Hypothalamus (tissue), 51 donors: ENCODE results near the gene LRP1.
A peak's percentile ranks its signal among the peaks of the same experiment; 100 is the strongest.

Experiments
- DNase-seq, 51 donors: peaks; one replicate each; lab custom pipeline; 2025; lab: John Stamatoyannopoulos, UW

The LRP1 gene

DNA sequence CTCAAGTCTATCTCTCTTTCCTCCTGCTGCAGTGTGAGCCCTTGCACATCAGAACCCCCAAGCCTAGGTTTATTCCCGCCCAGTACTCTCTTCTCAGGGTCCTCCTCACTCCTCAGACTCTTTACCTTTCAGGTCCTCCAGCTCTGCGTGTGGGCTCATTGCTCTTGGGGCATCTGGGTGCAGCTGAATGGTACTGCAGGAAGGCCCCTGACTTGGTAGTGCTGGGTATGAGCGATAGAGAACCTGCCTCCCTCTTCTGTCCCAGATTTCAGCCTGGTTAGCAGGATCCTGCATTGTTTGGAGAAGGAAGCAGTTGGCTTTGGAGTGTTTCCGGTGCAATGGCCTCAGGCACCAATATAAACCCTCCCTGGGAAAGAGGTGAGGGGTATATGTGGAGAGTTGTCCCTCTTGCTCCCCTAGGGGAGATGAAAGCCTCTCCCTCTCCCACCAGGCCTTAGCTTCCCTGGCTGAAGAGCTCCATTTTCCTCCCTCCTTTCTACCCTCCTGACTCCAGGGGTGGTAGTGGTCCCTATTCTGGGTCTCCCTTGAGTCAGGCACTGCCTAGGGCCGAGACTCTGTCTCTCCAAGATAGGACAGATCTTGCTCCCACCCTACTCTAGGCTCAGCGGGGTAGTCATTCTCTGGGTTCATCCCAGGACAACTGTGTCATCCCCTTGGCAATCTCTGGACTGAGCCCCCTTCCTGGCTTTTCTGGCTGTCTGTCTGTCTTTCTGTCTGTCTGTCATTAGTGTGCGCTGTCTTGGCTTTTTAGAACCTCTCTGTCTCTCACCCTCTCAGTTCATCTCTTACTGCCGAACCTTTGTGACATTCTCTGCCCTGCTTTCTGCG is 3.8 kb downstream of the LRP1 start:
- DNase-seq = no peak

DNA sequence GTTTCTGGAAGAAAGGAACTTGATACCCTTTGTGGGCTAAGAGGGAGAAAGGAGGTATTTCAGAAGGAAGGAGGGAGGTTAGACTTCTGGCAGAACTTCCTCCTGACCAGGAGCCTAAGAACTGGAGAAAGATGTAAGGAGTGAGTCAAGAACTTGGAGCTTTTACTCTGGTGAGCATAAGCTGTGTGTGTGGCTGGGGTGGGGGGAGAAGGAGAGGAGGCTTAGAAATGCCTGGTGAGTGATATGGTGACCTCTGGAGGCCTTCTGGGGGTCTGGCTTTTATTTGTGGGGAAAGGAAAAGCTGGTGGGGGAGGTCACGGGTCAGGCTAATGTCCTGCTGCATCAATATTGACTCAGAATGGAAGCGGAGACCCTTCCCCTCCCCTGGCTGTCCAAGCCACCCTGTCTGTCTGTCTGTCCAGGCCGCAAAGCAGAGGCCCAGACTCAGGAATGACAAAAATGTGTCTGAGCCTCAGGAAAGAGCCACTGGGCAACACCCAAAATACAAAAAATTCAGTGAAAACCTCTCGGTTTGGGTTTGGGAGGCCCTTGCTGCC is 4.8 kb downstream of the LRP1 start:
- DNase-seq = no peak

DNA sequence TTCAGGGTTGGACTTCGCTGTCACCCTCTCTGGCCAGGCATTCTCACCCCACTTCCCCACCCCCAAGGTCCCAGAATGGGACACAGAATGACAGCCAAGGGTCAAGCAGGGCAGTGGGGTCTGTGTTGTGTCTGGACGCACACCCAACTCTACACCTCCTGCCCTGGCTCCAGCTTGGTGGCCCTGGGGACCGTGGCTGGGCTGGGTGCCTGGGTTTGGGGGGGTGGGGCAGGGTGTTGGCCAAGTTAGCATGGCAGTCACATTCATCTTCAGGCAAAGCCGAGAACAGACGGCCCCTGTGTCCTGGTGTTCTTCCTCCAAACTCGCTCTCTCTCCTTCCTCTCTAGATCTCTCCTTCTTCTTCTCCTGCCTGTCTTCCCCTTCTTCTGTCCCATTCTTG is 5.6 kb downstream of the LRP1 start:
- peak in 34 of 51 donors; percentile 20 to 69 (median 43) for DNase-seq

DNA sequence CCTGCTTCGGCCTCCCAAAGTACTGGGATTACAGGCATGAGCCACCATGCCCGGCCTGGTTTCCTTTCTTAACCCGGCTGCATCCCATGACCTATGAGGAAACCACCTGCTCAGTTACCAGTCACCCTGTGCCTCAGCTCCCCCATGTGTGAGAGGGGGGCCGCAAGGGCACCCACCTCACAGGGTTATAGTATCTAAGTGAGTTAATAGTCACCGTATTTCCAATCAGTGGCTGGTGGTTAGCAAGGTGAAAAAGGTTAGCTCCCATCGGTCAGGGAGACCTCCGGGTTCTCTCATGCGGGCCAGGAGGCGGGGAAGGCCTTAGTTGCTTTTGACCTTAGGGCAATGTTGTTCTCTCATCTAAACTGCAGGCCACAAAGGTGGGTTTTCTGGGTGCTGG is 6.7 kb downstream of the LRP1 start:
- no peak for DNase-seq

DNA sequence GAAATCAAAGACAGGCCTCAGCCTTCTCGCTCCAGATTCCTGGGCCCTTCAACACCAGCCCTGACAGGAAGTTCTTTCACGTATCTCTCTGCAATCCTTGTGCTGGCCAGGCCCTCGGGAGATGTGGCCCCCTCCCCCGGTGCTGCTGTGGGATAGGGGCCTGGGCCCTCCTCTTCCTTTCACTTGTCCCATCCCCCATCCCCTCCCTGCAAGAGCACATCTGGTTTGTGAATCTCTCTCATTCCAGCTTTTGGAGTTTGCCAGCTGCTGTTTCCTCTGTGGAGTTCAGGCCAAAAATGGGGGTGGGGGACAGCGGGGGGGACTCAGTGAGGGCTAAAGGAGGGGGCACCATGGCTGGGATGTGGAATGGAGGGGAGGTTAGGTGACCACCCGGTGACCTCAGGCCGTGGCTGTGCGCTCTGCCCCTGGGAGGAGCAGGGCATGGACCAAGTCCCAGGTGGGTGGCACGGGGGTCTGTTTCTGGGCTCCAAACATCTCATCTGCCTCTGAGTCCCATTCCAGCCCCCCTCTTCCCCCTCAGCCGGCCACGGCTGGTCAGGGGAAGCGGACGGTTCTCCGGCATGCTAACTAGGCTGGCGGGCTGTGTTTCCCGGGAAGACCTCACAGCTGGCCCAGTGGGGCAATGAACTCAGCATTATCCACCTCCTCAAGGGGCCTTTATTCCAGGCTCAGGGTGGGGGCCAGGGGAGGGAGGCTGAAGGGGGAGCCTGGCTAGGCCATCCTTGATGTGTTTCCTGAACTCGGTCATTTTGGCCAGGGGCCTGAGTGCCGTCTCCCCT is 7.4 kb downstream of the LRP1 start:
- DNase-seq = peak in 47 of 51 donors; percentile 36 to 92 (median 75)

DNA sequence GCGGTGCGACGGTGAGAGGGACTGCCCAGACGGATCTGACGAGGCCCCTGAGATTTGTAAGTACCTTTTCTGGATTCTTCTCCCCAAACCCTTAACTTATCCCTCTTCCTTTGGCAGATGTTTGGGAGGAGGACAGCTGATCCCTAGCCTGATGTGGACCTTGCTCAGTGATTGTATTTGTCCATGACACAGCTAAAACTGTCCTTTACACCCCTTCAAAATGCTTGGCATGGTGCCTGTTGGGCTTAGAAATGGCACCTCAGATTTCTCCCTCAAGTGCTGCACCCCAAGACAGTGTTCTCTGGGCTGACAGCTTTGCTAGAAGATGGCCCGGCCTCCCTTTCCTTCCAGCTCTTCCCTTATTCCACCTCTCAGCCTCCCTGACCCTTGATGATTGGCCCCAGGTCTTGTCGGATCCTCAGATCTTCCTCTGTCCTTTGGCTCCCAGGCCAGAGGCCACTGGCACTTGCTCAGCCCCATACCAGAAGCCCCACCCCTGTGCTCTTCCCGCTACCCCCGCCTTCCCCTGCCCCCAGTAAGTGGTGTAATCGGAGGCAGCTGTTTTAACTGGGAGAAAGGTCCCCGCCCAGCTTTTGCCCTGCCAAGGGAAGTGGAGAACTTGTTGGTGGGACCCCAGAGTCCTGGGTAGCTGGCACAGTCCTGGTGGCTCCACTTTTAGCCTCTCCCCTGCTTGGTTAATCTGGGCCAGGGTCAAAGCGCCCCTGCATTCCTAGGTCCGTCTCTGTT is 10.4 kb downstream of the LRP1 start:
- peak in 4 of 51 donors; percentile 20 to 40 (median 32) for DNase-seq

DNA sequence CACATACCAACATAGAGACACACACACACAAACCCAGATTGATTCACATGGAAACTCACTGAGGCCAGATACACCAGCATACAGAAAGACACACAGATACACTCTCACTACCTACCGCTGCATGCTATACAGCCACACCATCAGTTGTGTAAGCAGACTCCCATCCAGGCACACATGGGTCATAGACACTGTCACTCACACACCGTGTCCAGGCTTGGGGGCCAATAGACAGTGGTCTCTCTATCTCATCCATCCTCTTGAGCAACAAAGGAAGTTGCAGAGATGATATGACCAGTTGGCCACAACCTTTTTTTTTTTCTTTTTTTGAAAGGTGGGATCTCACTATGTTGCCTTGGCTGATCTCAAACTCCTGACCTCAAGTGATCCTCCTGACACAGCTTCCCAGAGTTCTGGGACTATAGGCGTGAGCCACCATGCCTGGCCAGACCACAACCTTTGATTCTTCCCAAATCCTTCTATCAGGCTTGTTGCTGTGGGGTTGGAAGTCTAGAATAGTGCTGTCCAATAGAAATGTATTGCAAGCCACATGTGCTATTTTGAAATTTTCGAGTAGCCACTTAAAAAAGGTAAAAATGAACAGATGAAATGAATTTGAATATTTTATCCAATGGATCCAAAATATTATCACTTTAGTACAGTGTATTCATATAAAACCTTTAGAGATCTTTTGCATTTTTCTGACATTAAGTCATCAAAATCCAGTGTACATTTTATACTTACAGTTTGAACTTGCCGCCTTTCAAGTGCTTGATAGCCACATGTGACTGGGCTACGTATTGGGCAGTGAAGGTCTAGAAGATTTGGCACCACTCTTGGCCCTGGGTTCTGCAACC is 11.7 kb downstream of the LRP1 start:
- DNase-seq = no peak

DNA sequence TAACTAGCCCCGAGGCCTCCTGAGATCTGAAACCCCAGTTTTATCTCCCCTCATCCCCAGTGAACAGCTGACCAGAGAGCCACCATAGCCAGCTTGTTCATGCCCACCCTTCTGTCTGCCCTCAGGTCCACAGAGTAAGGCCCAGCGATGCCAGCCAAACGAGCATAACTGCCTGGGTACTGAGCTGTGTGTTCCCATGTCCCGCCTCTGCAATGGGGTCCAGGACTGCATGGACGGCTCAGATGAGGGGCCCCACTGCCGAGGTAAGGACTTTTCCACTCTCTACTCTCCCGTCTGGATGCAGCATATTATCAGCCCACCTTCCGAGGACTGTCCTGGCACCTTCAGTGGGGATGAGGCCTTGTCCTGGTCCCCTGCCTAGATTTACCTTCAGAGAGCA is 13.0 kb downstream of the LRP1 start:
- no peak for DNase-seq

DNA sequence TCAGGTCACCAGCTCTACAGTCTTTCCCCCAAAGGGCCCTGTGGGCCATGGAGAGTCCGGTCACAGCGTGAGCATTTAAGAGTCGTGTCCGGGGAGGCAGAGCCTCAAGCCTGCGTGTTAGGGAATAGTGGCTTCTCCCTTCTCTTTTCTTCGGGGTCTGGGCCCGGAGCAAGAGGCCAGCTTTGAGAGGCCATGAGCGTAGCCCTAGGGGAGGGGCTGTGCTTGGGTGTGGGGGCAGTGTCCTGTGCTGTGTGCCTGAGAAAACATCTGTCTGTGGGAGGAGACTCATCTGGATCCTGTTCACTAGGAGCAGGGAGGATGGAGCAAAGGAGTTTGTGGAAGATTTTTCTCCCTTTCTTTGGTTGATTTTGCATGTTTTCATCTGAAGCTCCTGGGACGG is 13.8 kb downstream of the LRP1 start:
- no peak for DNase-seq

DNA sequence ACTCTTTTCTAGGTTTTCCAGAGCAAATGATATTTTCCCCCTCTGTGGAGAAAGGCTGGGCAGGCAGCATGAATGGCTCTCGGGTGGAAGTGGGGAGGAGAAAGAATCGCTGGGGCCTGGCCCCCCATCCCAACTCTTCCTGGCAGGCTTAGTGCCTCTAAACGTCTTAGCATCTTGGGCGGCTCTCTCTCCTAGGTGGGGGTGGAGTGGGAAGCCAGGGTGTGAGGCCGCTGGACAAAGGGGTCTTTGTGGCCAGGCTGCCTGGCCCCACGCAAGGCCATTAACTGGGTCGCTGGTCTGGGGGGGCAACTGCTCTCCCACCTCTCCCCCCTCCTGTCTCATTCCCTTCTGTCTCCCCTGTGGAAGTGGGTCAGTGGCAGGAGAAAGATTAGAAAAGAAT is 14.4 kb downstream of the LRP1 start:
- peak in 24 of 51 donors; percentile 18 to 83 (median 52) for DNase-seq

DNA sequence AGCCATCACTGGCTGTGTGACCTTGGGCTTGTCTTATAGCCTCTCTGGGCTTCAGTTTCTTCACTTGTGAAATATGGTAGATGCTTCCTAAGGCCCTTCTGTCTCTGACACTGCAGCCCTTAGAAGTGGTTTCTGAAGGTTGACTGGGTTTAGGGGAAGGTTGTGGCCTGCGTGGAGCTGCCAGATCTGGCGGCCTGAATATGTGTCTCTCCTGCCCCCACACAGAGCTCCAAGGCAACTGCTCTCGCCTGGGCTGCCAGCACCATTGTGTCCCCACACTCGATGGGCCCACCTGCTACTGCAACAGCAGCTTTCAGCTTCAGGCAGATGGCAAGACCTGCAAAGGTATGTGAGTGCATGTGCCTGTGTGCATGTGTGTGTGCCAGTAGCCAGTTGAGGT is 15.2 kb downstream of the LRP1 start:
- DNase-seq = no peak

DNA sequence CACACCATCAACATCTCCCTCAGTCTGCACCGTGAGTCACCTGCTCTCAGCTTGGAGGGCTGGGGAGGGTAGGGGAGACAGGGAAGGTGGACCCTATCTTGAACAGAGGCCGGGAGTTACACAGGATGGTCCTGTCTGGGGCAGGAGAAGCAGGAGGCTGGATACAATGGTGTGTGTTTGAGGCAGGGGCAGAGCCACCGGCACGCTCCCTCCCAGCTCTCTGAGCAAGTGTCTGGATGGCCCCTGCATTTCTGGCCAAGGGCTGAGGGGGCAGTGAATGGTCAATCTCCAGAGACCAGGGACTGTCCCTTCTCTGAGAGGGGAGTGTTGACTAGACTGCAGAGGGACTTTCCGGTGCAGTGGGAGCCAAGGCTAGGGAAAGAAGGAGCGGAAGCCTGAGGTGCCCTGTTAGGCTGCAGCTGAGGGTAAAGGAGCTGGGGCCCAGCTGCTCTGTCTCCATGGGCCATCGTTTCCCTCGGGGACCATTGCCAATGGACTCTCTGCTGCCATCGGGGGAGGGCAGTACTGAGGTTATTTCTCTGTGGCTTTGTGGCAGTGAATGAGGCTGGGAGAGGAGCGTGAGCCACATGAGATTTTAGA is 17.3 kb downstream of the LRP1 start:
- DNase-seq = peak in 31 of 51 donors; percentile 15 to 78 (median 42)

DNA sequence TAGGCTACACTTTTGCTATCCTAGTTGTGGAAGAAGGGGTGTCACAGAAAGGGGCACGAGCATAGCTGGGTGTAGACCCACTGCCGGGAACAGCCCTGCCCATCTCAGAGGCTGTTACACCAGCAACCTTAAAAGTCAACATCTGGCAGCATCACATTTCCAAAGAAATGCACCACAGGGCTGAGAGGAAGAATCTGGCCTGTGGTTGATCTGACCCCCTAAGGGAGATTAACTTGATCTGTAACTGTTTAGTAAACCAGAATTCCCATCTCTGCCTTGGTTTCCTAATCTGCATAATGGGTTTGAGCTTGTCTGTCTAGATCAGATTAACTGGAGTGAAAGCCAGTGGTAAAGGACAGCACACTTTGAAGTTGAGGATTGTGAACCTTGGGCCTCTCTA is 17.8 kb downstream of the LRP1 start:
- DNase-seq = no peak

DNA sequence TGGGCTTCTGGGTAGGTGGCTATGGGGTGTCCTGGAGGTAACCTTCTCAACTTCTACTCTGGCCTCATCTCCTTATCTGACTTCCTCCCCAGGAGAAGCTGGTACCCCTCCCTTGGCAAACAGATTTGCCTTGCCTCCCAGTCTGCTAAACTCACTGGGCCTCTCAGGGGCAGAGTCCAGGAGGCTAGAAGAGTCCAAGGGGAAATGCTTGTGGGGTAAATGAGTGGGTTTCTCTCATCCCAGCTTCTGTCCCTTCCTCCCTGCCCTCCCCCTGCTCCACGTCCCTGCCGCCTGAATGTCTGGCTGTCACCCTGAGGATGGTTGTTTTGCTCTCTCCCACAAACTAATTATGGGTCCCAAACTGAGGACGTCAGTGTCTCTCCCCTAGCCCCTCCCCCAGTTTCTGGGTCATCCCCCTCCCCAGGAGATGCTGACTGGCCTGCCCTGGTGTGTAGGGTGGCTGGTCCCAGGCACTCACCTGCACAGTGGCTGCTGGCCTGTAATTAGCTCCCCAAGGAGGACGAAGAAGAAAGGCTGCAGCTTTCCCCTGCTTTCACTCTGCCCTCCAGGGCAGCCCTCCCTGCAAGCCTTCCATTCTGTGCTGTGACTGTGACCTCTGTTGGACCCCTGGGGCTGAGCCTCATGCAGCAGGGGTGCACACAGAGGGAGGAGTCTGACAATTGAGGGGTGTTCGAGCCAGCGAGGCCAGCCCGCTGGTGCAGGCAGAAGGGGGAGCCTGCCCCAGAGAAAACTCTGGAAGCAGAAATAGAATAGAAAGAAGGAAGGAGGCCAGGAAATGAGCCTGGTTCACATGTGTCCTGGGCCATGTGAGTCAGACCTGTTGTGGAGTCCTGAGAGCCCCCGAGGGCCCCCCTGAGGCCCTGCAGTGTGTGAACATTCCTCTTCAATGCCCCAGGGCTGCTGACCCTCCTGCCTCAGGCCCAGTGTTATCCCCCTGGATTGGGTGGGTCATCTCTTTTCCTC is 19.0 kb downstream of the LRP1 start, which contains the start of gene LRP1-AS:
TSS of gene LRP1-AS (minus strand) at position 659 of the 984 bp plus-strand sequence.
- peak in 1 of 51 donors; percentile 26 for DNase-seq

DNA sequence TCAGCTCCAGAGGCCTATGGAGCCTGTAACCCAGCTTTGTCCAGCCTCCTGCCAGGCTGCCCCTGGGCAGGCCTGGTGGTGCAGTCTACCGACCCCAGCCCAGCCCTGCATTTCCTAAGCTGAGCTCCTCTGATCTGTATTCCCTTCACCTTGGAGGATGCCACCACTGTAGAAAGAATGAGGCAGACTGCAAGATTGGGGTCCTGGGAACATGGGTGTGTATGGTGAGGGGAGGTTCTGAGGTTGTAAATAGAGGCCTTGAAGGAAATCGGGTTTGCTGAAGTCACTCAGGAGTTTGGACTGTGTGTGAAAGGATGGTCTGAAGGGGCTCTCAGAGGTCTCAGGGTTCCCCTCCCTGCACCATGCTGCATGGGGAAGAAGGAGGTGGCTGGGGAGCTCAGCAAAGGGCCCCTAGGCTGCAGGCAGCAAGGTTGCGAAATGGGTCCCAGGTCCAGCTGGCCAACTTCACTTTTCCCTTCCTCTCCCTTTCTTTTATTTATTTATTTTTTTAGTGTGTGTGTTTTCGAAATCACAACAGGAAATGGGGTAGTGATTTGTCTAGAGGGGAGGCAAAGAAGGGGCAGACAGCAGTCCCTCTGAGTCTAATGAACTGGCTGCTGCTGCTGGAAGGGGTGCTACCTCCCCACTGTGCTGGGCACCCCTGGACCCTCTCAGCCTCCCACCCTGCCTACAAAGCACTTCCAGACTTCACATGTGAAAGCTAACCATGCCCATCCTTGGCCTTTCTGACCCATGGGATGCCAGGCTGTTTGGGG is 20.4 kb downstream of the LRP1 start:
- DNase-seq = peak in 10 of 51 donors; percentile 10 to 35 (median 24)

DNA sequence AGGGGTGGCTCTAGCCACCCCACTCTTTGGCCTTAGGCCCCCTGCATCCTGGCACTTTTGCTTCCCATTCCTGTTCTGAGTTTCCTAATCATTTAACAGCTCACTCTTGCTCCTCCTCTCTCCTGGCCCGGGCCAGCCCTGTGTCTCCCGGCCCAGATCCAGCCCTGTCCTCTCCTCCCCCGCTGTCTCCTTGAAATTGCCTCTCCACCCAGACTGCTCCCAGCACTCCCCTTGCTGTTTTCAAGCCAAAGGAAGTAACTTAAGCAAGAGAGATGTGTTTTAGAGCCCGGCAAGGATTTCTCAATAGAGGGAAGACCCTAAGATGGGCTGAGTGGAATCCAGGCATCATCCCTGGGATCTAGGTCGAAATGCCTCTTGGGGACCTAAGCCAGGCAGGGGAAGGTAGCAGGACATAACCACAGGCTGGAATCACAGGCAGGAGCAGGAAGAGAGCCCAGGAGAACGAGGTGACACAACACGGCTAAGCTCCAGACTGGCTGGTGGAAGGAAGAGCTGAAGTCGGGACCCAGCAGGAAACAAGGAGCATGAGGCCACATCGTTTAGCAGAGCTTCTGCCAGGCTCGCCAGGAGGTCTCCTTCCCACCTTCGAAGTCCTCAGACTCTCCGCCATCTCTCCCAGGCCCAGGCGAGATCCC is 21.1 kb downstream of the LRP1 start:
- peak in 3 of 51 donors; percentile 12 to 38 (median 35) for DNase-seq
